ENCODE results near the gene FOXP1.

FOXP1 gene

GRCh38 chr3:71162221-71162620 is 421.3 kb downstream of the FOXP1 start:
- peak; percentile 29 for TF ChIP-seq CTCF (IDR thresholded peaks at IDR 0.05; ENCODE audit: low read depth, low read length, poor library complexity, severe bottlenecking)
- TF ChIP-seq EZH2phosphoT487 (IDR thresholded peaks at IDR 0.05; ENCODE audit: borderline replicate concordance, low read length) = no peak
- H3K27me3 ChIP-seq (ENCODE audit: control insufficient read depth, low read length) = no peaks in the 10 kb centered on the region
- peaks cover 6% of the 10 kb centered on the region for H3K36me3 ChIP-seq (ENCODE audit: control insufficient read depth, low read length)
- no peaks in the 10 kb centered on the region for H3F3A ChIP-seq (ENCODE audit: control insufficient read depth, insufficient read depth)
- H3K4me2 ChIP-seq (ENCODE audit: low read length) = no peak overlapping the region
- H3K4me3 ChIP-seq (ENCODE audit: low read length) = no peak overlapping the region
- H3K9me2 ChIP-seq (replicated peaks; ENCODE audit: control insufficient read depth, low read length) = no peaks in the 10 kb centered on the region
- peaks cover 11% of the 10 kb centered on the region; the same call in 1 of the 2 replicates for H3K4me1 ChIP-seq (ENCODE audit: control insufficient read depth, low read length)
- no peaks in the 10 kb centered on the region for H3K79me2 ChIP-seq (ENCODE audit: control insufficient read depth, low read length)
- no peak overlapping the region for H3K27ac ChIP-seq (ENCODE audit: low read depth, low read length)
- H3K9me3 ChIP-seq (ENCODE audit: control insufficient read depth, insufficient read depth, low read length) = no peaks in the 10 kb centered on the region
- no peaks in the 10 kb centered on the region for H4K20me1 ChIP-seq (ENCODE audit: control insufficient read depth, insufficient read depth, low read depth, low read length)

GRCh38 chr3:71160785-71161546 is 422.6 kb downstream of the FOXP1 start:
- Histone ChIP-seq H3K36me3 (ENCODE audit: control insufficient read depth, low read length) (no peaks in the 10 kb centered on the region; the same call in 1 of the 2 replicates), H3K27me3 (ENCODE audit: control insufficient read depth, low read length) (no peaks in the 10 kb centered on the region), H3K4me3 (ENCODE audit: low read length) (no peak overlapping the region), H3F3A (ENCODE audit: control insufficient read depth, insufficient read depth) (no peaks in the 10 kb centered on the region), H3K79me2 (ENCODE audit: control insufficient read depth, low read length) (no peaks in the 10 kb centered on the region), H3K9me2 (replicated peaks; ENCODE audit: control insufficient read depth, low read length) (no peaks in the 10 kb centered on the region), H3K4me1 (ENCODE audit: control insufficient read depth, low read length) (peaks cover 11% of the 10 kb centered on the region; the same call in 1 of the 2 replicates), H3K9me3 (ENCODE audit: control insufficient read depth, insufficient read depth, low read length) (no peaks in the 10 kb centered on the region), H3K4me2 (ENCODE audit: low read length) (no peak overlapping the region), H4K20me1 (ENCODE audit: control insufficient read depth, insufficient read depth, low read depth, low read length) (no peaks in the 10 kb centered on the region), H3K27ac (ENCODE audit: low read depth, low read length) (no peak overlapping the region)
- TF ChIP-seq CTCF (IDR thresholded peaks at IDR 0.05; ENCODE audit: low read depth, low read length, poor library complexity, severe bottlenecking) = no peak
- no peak for TF ChIP-seq EZH2phosphoT487 (IDR thresholded peaks at IDR 0.05; ENCODE audit: borderline replicate concordance, low read length)

- no peak overlapping the region for H3K4me2 ChIP-seq (ENCODE audit: low read length)
- no peaks in the 10 kb centered on the region; the same call in 1 of the 2 replicates for H3K36me3 ChIP-seq (ENCODE audit: control insufficient read depth, low read length)
- no peak overlapping the region for H3K27ac ChIP-seq (ENCODE audit: low read depth, low read length)
- 0 out of 2 replicates have a peak, but pooled peaks cover 1% of the 10 kb centered on the region for H3K4me1 ChIP-seq (ENCODE audit: control insufficient read depth, low read length)
- TF ChIP-seq EZH2phosphoT487 (IDR thresholded peaks at IDR 0.05; ENCODE audit: borderline replicate concordance, low read length) = no peak
- no peak for TF ChIP-seq CTCF (IDR thresholded peaks at IDR 0.05; ENCODE audit: low read depth, low read length, poor library complexity, severe bottlenecking)
- H4K20me1 ChIP-seq (ENCODE audit: control insufficient read depth, insufficient read depth, low read depth, low read length) = no peaks in the 10 kb centered on the region
- H3F3A ChIP-seq (ENCODE audit: control insufficient read depth, insufficient read depth) = no peaks in the 10 kb centered on the region
- no peaks in the 10 kb centered on the region for H3K27me3 ChIP-seq (ENCODE audit: control insufficient read depth, low read length)
- no peaks in the 10 kb centered on the region for H3K9me2 ChIP-seq (replicated peaks; ENCODE audit: control insufficient read depth, low read length)
- H3K79me2 ChIP-seq (ENCODE audit: control insufficient read depth, low read length) = no peaks in the 10 kb centered on the region
- H3K9me3 ChIP-seq (ENCODE audit: control insufficient read depth, insufficient read depth, low read length) = no peaks in the 10 kb centered on the region
- H3K4me3 ChIP-seq (ENCODE audit: low read length) = no peak overlapping the region
These were observed 427.4 kb downstream of the FOXP1 start for GRCh38 chr3:71156062-71156665.
